Esophagus muscularis mucosa (tissue), 3 donors: ENCODE data around the gene NT5C2.

ENCODE experiments used
- CTCF ChIP-seq, 3 experiments: fragments of 200-600 bp in 2 of 3; fragments of 450-650 bp in 1 of 3; sonication (generic) in 2 of 3; IDR thresholded peaks; one replicate each; pipeline ENCODE4 v1.5.1; 2017 to 2019; ENCODE audit warnings: antibody characterized with exemption in 3 of 3, mild to moderate bottlenecking in 2 of 3, moderate library complexity in 1 of 3
- POLR2A ChIP-seq: fragments of 450-650 bp; IDR thresholded peaks from one replicate; pipeline ENCODE4 v1.6.1; 2017; ENCODE audit warnings: antibody characterized with exemption, moderate library complexity, mild to moderate bottlenecking, low read depth
- POLR2AphosphoS5 ChIP-seq, 2 donors: sonication (generic); formaldehyde crosslinking; IDR thresholded peaks; one replicate each; pipeline ENCODE4 v1.6.1; 2017; ENCODE audit warnings: antibody characterized with exemption in 2 of 2

DNA sequence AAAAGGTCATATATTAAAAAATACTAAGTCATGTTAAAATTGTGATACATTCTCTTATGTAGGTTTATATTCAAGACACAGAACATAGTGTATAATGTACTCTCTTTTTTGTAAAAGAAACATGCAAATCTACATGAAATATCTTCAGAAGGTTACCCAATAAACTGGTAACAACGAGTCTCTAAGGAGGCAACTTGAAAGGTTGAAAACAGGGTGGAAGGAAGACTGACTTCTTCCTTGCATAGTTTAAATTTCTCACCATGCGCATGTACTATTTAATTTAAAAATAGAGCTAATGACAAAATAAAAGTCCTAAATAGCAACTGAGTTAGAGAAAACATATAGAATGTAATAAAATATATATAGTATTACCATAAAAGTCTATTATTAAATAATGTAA is 132.5 kb downstream of the NT5C2 start:
- no peak for TF ChIP-seq CTCF (IDR thresholded peaks at IDR 0.05)
- no peak for TF ChIP-seq POLR2A
- no peak for TF ChIP-seq POLR2AphosphoS5 (IDR thresholded peaks at IDR 0.05)
